ENCODE results near the gene TRIM33.
"Not testable (repeated sequence)": the region's sequence is repeated elsewhere in the genome, so short reads cannot be mapped to it uniquely, and the experiment has no call there.

Gene TRIM33

GRCh38 chr1:114390361-114390760, 120.6 kb downstream of the TRIM33 start:
- ChIA-PET POLR2A (ENCODE audit: low non-redundant PET) (no interaction called here), CTCF (interaction anchor here (1.6 kb wide), 1 partner anchor 14 kb away, joined by 5 read pairs; no protein-coding TSS in a partner anchor)
- no peak for TF ChIP-seq CTCF (conservative IDR thresholded peaks at IDR 0.05; ENCODE audit: low read depth)
- DNase-seq (ENCODE audit: low spot score) = no peak
- H3K27ac ChIP-seq = no peak overlapping the region

GRCh38 chr1:114388432-114389003, 122.5 kb downstream of the TRIM33 start:
- H3K27ac ChIP-seq = no peak overlapping the region
- no peak for DNase-seq (ENCODE audit: low spot score)
- TF ChIP-seq CTCF (conservative IDR thresholded peaks at IDR 0.05; ENCODE audit: low read depth) = no peak
- ChIA-PET CTCF (interaction anchor here (0.6 kb wide), 1 partner anchor 1220 kb away, joined by 5 read pairs; no protein-coding TSS in a partner anchor), POLR2A (ENCODE audit: low non-redundant PET) (no interaction called here)

GRCh38 chr1:114387585-114387984, 123.4 kb downstream of the TRIM33 start:
- CTCF ChIA-PET = interaction anchor here (0.7 kb wide), 1 partner anchor 180 kb away, joined by 4 read pairs; no protein-coding TSS in a partner anchor
- DNase-seq (ENCODE audit: low spot score); H3K27ac ChIP-seq; POLR2A ChIA-PET (ENCODE audit: low non-redundant PET): not testable (repeated sequence)

GRCh38 chr1:114387010-114387360, 124.0 kb downstream of the TRIM33 start:
- ChIA-PET CTCF (interaction anchor here (0.7 kb wide), 2 partner anchors 105 to 181 kb away, joined by 3 to 4 read pairs; no protein-coding TSS in a partner anchor), POLR2A (ENCODE audit: low non-redundant PET) (no interaction called here)
- TF ChIP-seq CTCF (conservative IDR thresholded peaks at IDR 0.05; ENCODE audit: low read depth) = no peak
- no peak overlapping the region for H3K27ac ChIP-seq
- DNase-seq (ENCODE audit: low spot score) = no peak

GRCh38 chr1:114386129-114387009, 124.6 kb downstream of the TRIM33 start:
- CTCF ChIA-PET = interaction anchor here (0.7 kb wide), 1 partner anchor 104 kb away, joined by 3 read pairs; no protein-coding TSS in a partner anchor
- POLR2A ChIA-PET (ENCODE audit: low non-redundant PET) = no interaction called here
- no peak for DNase-seq (ENCODE audit: low spot score)
- no peak overlapping the region for H3K27ac ChIP-seq
- no peak for TF ChIP-seq CTCF (conservative IDR thresholded peaks at IDR 0.05; ENCODE audit: low read depth)

GRCh38 chr1:114384922-114385321, 126.1 kb downstream of the TRIM33 start:
- CTCF ChIA-PET = no interaction called here
- no peak for DNase-seq (ENCODE audit: low spot score)
- H3K27ac ChIP-seq = no peak overlapping the region
- POLR2A ChIA-PET (ENCODE audit: low non-redundant PET) = no interaction called here
- TF ChIP-seq CTCF (conservative IDR thresholded peaks at IDR 0.05; ENCODE audit: low read depth) = no peak

- ChIA-PET CTCF (no interaction called here), POLR2A (ENCODE audit: low non-redundant PET) (no interaction called here)
- DNase-seq (ENCODE audit: low spot score) = no peak
- TF ChIP-seq CTCF (conservative IDR thresholded peaks at IDR 0.05; ENCODE audit: low read depth) = no peak
- no peak overlapping the region for H3K27ac ChIP-seq
These were observed 131.0 kb downstream of the TRIM33 start for GRCh38 chr1:114379987-114380386.
